GM19463 (cell line): Measurements from ENCODE around the gene SYNPO2L.

Experiments used
- ATAC-seq: cut with Tn5 transposase; IDR thresholded peaks from one replicate; pipeline ENCODE4 v1.9.1; 2021; ENCODE audit warnings: mild to moderate bottlenecking, moderate library complexity; ENCODE audit not compliant: unreplicated experiment

The SYNPO2L gene

DNA sequence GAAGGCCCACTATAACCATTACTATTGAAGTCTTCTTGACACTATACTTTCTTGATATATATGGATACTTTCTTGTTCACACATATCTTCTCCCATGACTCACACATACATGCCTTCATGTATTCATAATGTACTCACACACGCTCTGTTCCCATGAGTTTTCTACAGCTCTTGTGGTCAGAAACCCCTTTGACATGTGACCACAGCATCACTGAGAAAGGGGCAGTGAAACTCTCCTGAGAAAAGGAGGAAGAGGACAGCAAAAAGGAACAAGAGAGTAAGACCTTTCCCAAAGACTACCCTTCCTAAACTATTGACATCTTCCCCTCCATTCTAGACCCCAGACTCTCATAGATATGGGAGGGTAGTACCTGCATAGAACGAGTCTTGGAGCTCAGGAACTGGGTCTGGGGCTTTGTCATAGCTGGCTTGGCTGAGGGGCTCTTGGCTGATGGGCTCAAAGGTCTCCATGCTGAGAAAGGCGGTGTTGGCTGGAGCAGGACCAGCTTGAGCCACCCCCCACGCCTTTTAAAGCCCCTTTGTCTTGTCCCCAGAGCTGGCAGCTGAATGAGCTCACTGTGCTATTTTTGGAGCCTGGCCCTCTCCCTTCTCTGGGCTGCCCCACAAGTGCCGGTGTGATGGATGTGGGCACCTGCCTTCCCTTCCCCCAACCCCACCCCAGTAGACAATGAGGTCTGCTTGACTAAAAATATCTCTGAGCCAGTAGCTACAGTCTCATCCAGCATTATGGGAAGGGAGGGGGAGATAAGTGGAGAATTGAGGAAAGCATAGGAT, 5.1 kb downstream of the SYNPO2L start:
- peak; percentile 55 for ATAC-seq

- ATAC-seq = no peak
Measured at GRCh38 chr10:73649876-73650536, 5.8 kb downstream of the SYNPO2L start.

DNA sequence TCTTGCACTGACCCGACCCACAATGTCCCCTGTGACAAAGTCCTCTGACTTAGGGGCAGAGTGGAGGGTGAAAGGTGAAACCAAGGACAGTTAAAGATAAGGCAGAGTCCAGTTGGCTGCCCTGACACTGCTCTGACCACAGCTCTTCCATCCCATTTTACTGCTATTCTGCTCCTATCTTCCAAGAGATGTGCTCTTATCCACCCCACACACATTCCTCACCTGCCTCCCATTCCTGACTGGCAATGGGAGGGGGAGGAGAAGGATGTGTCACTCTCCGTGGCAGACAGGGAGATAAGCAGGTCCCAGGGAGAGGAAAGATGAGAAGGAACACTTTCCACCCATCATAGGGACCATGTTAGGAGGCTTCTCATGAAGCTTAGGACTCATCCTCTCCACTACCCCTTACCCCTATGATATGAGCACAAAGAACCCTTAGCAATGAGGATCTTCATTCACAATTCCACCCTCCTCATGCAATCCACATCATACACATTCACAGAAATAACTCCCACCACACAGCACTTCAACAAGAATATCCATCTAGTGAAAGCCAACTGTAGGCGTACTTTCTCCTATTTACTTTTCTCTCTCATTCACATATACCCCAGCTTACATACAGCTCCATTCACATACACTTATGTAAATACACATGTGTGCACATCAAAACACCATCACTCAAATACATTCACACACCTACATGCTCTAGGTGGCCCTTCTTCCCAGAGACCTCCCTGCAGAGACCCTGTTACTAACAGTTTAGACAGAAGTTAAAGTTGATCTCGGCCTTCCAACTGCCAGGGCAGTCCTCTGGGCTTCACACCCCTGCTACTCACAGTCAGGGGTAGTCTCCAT, 6.6 kb downstream of the SYNPO2L start:
- ATAC-seq = no peak

- ATAC-seq = no peak
Measured at GRCh38 chr10:73647875-73648651, 7.8 kb downstream of the SYNPO2L start.

DNA sequence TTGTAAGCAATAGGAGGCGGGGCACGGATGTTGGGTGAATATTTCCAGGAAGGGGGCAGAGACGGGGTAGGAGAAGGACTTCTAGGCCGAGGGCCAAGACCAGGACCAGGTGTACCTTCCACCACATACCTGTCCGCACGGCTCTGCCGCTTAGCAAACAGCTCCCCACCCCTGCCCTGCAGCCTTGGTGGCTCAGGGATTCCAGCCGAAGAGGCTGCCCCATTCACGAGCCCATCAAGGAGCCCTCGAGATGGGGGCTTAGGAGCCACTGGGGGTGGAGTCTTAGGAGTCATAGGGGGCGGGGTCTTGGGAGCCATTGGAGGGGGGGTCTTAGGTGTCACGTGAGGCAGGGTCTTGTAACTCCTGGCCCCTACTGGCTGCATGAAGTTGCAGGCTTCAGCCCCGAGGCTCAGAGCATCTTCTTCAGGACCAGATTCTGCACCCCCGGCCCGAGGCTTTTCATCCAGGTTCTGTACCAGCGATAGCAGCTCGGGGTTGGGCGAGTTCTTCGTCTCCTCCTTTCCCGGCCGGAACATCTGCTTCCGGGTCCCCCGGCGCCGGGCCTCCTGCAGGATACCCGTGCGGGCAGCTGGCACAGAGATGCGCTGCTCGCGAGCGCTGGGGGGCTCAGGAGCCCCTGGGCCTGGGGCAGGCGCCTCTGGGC, 8.5 kb downstream of the SYNPO2L start:
- no peak for ATAC-seq

- ATAC-seq = no peak
Measured at GRCh38 chr10:73646598-73647041, 9.2 kb downstream of the SYNPO2L start.

DNA sequence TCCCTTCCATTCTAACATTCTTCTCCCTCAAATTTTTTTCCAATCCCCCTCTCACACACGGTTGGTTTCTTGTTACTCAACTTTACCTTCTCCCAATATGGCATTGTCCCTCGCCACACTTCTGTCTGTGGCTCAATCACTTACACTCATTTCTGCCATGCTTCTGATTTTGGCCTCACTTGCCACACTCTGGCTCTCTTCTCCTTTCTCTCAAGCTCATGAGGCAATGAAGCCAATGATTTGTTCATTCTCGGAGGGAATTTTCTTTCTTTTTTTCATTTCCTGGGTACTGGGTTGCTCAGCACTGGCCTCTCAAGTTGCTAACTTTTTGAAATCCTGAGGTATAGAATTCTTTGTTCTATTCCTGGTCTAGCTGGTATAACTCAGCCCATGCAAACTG, 10.6 kb downstream of the SYNPO2L start:
- ATAC-seq = no peak

GRCh38 chr10:73644767-73645166, 11.1 kb downstream of the SYNPO2L start:
- ATAC-seq = no peak

DNA sequence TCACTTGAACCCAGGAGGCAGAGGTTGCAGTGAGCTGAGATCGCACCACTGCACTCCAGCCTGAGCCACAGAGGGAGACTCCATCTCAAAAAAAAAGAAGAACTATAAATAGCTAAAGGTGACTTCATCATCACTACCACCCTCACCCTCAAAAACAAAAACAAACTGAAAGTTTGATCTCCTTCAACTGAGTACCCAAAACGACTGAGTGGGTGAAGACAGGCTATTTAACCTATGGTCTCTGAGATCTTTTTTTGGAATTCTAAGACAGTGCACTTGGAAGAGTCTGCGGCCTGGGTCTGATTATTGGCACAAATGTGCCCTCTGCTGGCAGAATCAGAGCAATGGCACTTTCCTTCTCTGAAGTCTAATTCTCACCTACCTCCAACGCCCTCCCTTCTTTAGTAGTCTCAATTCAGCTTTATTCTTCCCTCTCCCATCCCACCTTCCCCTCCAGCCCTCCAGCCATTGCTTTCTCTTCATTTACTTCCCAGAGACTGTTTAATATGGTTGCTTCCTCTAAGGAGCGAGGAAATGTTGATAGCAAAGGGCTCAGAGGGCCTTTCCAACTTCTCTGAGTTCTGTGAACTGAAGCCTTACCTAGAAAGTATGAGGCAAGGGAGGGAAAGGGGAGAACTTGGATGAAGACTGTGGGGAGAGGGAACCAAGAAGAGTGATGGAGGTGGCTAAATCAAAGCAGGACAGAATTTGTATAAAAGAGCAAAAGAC, 11.7 kb downstream of the SYNPO2L start:
- no peak for ATAC-seq

DNA sequence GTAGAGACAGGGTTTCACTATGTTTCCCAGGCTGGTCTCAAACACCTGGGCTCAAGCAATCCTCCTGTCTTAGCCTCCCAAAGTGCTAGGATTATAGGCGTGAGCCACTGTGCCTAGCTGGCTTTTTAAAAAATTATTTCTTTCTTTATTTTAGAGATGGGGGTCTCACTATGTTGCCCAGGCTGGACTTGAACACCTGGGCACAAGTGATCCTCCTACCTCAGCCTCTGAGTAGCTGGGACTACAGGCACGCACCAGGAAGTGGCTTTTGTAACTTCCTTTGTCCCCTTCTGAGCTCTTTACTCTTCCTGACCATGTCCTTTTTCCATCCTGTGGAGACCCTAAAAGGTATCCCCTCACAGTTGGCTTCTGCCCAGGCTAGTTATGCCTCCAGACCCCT, 12.5 kb downstream of the SYNPO2L start:
- no peak for ATAC-seq

DNA sequence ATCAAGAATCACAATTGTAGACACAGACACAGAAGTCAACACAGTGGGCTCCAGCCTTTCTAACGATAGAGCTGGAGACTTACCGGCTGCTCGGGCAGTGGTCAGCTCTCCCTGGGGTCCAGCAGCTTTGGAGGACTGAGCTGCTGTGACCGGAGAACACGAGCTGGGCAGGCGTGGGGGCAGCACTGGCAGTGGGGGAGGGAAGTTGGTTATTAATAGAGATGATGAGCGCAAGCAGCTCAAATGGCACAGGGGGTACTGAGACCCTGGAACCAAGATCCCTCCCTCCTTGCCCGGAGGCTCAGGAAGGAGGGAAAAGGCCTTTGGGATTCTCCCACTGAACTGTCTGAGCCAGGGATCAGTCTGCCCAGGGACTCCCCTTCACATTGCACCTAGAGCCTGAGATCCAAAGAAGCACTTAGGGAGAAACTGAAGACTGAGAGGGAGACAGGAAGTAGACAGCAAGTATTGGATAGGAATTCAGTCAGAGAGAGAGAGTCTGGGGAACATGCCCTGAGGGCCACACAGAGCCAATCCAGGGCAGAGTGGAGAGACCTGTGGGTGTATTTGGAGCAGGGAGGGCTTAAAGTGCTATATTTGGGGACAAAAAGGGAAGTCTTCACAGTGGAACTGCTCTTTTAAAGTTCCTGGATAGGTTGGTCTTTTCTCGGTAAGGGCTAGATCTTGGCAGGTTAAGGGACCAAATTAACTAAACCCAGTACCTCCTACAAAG, 14.3 kb downstream of the SYNPO2L start, which contains the start of gene MYOZ1:
TSS of gene MYOZ1 (minus strand) at position 147 of the 733 bp plus-strand sequence. CDS start 1,457 bp downstream, outside the sequence.
- ATAC-seq = no peak

GRCh38 chr10:73639286-73639685, 16.5 kb downstream of the SYNPO2L start:
- no peak for ATAC-seq

DNA sequence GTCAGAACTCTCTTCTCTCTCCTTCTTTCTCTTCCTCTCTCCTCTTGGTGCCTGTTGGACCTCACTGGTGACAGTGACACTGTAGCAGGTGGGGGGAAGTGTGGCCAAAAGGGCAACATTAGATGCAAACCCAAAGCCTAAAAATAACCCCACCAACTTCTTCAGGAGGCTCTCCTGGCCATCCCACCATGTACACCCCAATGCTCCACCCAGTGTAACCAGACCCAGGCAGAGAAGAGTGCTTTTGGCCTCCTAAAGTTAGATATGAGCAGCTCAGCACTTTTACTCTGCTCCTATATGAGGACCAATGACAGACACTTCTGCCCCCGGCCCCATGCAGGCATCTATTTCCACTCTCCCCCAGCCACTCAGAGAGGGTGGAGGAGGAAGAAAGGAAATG, 20.0 kb downstream of the SYNPO2L start:
- ATAC-seq = no peak

DNA sequence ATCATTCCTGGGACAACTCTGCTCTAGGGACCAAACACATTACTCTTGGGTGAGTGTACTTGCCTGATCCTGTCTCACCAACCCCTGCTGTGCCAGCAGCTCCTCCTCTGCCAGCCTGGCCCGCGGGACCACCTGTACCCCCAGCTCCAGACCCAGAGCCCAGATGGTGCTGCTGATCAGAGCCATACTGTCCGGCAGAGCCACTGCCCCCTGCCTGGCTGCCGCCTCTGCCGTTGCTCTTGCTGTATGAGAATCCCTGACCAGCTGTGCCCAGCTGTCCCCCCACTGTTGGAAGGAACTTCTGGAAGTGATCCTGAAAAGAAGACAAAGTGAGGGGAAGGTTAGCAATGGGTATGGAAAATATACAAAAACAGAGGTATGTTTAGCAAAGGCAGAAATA, 21.4 kb downstream of the SYNPO2L start:
- ATAC-seq = no peak

GRCh38 chr10:73629165-73629564, 26.7 kb downstream of the SYNPO2L start:
- no peak for ATAC-seq

- ATAC-seq = no peak
Measured at GRCh38 chr10:73628405-73628804, 27.4 kb downstream of the SYNPO2L start.

- no peak for ATAC-seq
Measured at GRCh38 chr10:73627300-73627699, 28.5 kb downstream of the SYNPO2L start.

GRCh38 chr10:73625884-73626752, 29.7 kb downstream of the SYNPO2L start:
- ATAC-seq = peak; percentile 99
